Hepatic stellate cell (primary cell): ENCODE data around the gene STX4.

Experiments
- DNase-seq: peaks from one replicate; pipeline ENCODE4 v3.0.0; 2011; ENCODE audit warnings: low spot score

Gene STX4

GRCh38 chr16:31032736-31033708 is at the start of gene STX4:
Gene STX4 (plus strand): TSS chr16:31033558. CDS start chr16:31033806, 248 bp downstream.
- DNase-seq, result peak; percentile 93

GRCh38 chr16:30983898-30984610 is 49.3 kb upstream of the STX4 start:
- no peak for DNase-seq

- DNase-seq, result peak; percentile 99
These were observed 48.5 kb upstream of the STX4 start, which contains the start of gene HSD3B7 for GRCh38 chr16:30984669-30985400. Gene HSD3B7 (plus strand): TSS chr16:30985207. CDS start chr16:30985659, 452 bp downstream.

- no peak for DNase-seq
These were observed 47.8 kb upstream of the STX4 start for GRCh38 chr16:30985401-30986128.

- DNase-seq, result no peak
These were observed 47.0 kb upstream of the STX4 start for GRCh38 chr16:30986129-30986991.

GRCh38 chr16:30987581-30988190 is 45.7 kb upstream of the STX4 start:
- DNase-seq, result no peak

GRCh38 chr16:30989469-30990047 is 43.8 kb upstream of the STX4 start:
- no peak for DNase-seq

GRCh38 chr16:30990105-30990504 is 43.3 kb upstream of the STX4 start:
- no peak for DNase-seq

GRCh38 chr16:30991052-30991451 is 42.3 kb upstream of the STX4 start:
- no peak for DNase-seq

- no peak for DNase-seq
These were observed 41.0 kb upstream of the STX4 start for GRCh38 chr16:30992276-30992780.

GRCh38 chr16:30992931-30993816 is 40.2 kb upstream of the STX4 start:
- DNase-seq, result no peak

- DNase-seq, result no peak
These were observed 37.4 kb upstream of the STX4 start for GRCh38 chr16:30995927-30996323.

GRCh38 chr16:30996324-30996984 is 36.9 kb upstream of the STX4 start:
- no peak for DNase-seq

GRCh38 chr16:30996985-30997724 is 36.2 kb upstream of the STX4 start:
- peak; percentile 95 for DNase-seq

- DNase-seq, result peak; percentile 97
These were observed 35.3 kb upstream of the STX4 start for GRCh38 chr16:30997725-30998711.
